ENCODE results near the gene PREX1. TPM values are rescaled to one million over a fixed set of nuclear protein-coding genes. Genes with fewer than 3 reads are reported as not detected.

PREX1 gene
- polyA plus RNA-seq, 12 donors = 14.1 to 28.3 (median 19.9) TPM; not detected in 1

- DNase-seq = no peak
These were observed 206.3 kb downstream of the PREX1 start for GRCh38 chr20:48621376-48622078.

- DNase-seq = peak; percentile 90
These were observed 207.1 kb downstream of the PREX1 start for GRCh38 chr20:48620507-48621375.

GRCh38 chr20:48620154-48620506, 207.7 kb downstream of the PREX1 start:
- DNase-seq = no peak

- DNase-seq = no peak
These were observed 208.4 kb downstream of the PREX1 start for GRCh38 chr20:48619126-48620101.

- no peak for DNase-seq
These were observed 209.2 kb downstream of the PREX1 start for GRCh38 chr20:48618631-48619030.

- no peak for DNase-seq
These were observed 209.7 kb downstream of the PREX1 start for GRCh38 chr20:48618052-48618451.

- no peak for DNase-seq
These were observed 210.3 kb downstream of the PREX1 start for GRCh38 chr20:48617481-48617880.

GRCh38 chr20:48616481-48616880, 211.3 kb downstream of the PREX1 start:
- no peak for DNase-seq

- DNase-seq = no peak
These were observed 211.9 kb downstream of the PREX1 start for GRCh38 chr20:48615871-48616270.

- no peak for DNase-seq
These were observed 213.1 kb downstream of the PREX1 start for GRCh38 chr20:48614593-48615274.

- DNase-seq = no peak
These were observed 213.9 kb downstream of the PREX1 start for GRCh38 chr20:48613926-48614325.

- no peak for DNase-seq
These were observed 215.5 kb downstream of the PREX1 start for GRCh38 chr20:48612335-48612734.

GRCh38 chr20:48610996-48611395, 216.8 kb downstream of the PREX1 start:
- no peak for DNase-seq

- no peak for DNase-seq
These were observed 218.3 kb downstream of the PREX1 start for GRCh38 chr20:48609491-48609978.

- no peak for DNase-seq
These were observed 219.0 kb downstream of the PREX1 start for GRCh38 chr20:48608756-48609155.

GRCh38 chr20:48607544-48607865, 220.3 kb downstream of the PREX1 start:
- DNase-seq = no peak

GRCh38 chr20:48606841-48607543, 220.8 kb downstream of the PREX1 start:
- DNase-seq = no peak

GRCh38 chr20:48606172-48606840, 221.5 kb downstream of the PREX1 start:
- DNase-seq = no peak

GRCh38 chr20:48605364-48606171, 222.2 kb downstream of the PREX1 start:
- no peak for DNase-seq

Measured in muscle of arm (tissue), 12 donors.